Activated CD8-positive, alpha-beta memory T cell treated with anti-CD3 and anti-CD28 coated beads, Interleukin-2, amount 50 U/mL, for 1 hour (primary cell): ENCODE results near the gene NENF.
"Not testable (repeated sequence)": the region's sequence is repeated elsewhere in the genome, so short reads cannot be mapped to it uniquely, and the experiment has no call there.

Experiments
- DNase-seq: peaks from one replicate; pipeline ENCODE4 v3.0.0-alpha.2; 2020; ENCODE audit errors: extremely low read depth

NENF gene

DNA sequence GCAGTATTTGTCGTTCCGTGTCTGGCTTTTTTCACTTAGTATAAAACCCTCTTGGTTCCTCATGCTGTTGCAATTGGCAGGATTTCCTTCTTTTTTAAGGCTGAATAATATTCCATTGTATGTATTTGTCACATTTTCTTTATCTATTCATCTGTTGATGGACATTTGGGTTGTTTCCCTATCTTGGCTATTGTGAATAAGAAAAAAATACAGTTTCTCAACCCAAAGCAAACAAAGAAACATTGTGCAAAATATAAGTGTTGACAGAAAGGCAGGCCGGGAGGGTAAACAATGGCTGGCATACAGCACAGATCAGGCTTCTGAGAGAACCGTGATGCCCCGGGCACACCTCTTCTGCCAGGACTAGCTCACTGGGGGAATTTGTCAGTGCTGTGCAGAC, 26.9 kb downstream of the NENF start:
- no peak for DNase-seq

DNA sequence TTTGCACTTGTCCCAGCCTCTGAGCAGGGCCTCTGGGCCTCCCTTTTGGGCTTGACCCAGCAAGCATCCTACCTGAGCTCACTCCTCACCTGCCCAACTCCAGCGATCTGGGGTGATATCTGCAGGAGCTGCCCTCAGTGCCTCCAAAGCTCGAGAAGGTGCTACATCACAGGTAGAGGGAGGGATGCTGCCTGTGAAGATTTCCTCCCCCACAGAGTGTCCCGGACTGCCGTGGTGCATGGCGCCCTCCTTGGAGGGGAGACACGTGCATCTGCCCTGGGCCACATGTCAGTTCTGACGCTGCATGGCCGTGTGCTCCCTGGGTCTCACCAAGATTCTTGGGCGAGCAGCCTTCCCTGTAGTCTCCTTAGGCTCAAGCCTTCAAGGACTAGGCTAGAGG, 27.7 kb downstream of the NENF start:
- DNase-seq: no peak

DNA sequence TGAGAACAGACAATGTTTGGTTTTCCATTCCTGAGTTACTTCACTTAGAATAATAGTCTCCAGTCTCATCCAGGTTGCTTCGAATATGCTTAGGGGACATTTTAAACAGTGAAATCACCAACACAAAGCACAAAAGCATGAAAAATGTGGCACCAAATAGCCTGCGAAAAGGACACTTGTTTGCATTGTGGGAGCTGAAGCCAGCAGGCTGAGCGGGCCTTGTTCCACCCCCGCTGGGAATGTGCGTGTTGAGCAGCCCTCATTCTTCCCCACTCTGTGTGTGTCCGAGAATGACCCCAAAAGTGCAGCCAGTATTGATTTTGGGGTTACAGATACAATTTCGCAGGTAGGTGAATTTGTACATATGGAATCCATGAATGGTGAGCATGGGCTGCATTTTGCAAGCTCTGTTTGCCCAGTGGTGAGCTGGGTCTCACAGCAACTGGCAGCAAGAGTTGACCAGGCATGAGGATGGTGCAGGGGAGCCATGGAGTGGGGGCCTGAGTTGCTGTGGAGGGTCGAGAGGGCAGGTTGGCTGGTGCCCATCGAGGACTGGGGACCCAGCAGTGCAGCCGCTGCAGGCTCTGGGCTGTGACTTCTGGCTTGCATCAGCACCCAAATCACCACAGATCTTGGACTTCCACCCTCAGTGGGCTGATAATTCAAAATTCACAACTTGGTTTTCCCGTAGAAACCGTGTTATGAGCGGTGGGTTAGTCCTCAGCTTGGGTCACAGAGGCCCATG, 29.4 kb downstream of the NENF start:
- no peak for DNase-seq

DNA sequence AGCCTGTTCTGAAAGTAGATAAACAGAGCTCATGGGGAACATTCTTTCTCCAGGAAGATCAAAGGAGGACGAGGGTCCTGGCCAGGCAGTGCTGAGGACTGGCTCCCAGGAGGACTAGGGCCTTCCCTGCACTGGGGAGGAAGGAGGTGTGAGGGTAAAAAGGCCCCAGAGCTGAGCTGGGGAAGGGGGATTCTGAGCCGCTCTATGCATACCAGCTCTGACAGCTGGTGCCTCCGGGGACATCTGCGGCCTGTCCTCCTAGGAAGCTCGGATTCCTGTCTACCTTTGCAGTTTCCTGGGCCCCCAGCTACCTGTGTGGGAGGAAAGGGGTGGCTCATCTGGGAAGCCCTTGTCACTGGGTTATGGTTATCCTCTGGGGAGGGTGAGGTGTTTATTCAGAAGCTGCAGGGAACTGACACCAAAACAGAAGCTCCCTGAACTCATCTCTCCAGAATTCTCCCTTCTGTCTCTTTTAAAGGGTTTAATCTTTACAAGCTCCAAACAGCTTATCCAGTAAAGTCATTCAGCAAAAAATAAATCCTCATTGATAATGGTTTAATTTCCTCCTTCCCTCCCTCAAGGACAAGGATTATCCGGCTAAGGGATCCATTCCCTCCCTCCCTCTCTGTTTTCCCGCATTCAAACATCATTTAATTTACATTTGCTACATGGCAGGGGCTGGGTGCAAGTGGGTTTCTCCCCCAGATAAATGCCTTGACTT, 31.0 kb downstream of the NENF start:
- DNase-seq: no peak

DNA sequence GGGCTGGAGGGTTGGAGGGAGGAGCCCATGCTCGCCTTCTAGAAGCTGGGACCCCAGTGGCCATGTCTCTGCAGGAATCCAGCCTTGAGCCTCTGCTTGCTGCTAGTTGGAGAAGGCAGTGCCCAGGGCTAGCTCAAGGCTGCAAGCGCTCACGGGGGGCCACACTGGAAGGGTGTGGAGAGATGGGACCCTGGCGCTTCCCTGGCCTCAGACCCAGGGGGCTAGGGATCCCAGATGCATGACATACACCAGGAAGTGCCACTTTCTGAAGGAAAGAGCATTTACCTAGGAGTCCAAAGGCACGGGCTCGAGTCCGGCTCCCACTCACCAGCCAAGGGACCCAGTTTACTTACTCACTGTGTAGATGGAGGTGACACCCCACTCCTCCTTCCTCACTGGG, 32.6 kb downstream of the NENF start:
- DNase-seq: no peak

DNA sequence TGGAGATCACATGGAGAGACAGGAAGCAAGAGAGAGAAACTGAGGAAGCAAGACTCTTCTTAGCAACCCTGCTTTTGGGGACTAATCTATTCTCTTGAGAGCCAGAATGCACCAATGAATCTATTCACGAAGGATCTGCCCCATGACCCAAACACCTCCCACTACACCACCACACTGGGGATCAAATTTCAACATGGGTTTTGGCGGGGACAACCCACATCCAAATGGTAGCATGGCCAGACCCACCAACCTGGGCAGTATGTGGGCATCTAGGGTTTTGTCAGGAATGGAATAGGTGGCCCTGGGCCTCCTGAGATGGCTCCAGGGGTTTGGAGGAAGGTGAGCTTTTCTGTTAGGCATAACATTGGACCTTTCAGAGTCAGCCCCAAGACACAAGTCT, 33.7 kb downstream of the NENF start:
- no peak for DNase-seq

DNA sequence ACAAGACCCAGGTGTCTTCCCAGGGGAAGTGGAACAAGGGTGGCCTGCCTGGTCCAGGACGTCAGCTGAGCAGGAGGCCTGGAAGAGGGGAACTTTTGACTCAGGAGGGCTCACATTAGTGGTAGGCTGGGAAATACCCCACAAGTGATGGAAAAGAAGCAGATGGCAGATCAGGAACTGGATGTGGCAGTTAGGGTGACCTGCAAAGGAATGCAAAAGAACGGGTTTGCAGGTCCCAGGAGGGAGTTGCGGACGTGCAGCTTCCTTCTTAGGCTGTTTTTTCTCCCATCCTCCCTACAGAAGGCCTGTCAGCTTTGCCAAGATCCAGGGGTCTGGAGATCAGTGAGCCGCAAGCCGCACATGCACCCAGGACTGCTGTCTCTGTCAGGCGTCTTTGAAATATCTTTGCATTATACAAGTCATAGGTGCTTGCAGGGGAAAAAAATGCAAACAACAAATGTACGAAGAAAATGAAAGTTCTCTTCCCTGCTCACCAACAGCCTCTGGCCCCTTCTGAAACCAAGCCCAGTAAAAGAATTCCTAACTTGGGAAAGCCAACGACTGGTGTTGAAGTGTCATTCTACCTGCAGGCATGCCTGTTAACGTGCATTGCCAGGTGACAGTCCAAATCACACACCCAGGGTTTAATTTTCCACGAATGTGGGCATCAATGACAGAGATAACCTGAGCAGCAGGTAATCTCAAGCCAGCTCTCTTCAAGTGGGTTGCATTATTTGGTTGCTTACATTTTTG, 34.4 kb downstream of the NENF start:
- no peak for DNase-seq

DNA sequence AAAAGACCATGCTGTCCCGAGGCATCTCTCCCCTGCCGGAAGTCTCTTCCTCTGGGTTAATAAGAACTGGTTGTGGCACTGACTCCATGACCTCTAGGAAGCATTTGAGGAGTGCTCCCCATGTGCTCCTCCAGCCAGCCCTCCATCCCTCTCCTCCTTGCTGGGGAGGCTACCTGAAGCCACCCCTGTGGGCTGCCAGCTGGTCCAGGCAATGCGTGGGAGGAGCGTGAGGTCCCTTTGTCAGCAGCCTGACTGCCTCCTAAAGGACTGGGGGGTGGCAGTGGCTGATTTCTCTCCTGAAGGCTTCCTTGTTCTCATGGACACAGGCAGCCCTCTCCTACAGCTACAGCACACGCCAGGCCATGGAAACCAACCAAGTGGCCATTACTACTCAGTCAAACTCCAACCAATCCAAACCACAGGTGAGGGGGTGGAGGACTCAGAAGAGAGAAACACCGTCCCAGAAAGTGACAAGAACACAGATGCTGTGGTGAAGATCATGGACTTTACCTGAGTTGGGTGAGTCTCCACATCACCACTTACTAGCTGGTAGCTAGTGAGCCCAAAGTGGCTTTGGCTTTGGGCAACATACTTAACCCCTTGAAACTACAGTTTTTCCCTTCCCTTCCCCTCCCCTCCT, 35.2 kb downstream of the NENF start:
- no peak for DNase-seq

DNA sequence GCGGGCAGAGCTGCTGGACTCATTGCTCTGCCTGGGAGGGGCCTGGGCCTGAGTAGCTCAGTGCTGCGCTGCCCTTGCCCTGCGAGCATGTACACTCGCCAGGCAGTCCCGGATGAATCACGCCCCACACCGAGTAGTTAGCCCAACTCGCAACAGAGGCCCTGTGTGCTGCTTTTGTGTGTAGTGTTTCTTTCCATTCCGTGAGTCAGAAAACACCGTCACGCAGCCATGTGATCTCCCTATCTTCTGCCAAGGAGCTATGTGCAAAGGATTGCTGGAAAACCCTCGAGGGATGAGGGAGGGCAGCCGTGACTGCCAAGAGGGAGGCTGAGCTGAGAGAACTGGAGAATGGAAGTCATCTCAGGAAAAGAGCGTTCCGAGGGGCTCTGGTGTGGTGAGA, 37.3 kb downstream of the NENF start:
- DNase-seq: no peak

DNA sequence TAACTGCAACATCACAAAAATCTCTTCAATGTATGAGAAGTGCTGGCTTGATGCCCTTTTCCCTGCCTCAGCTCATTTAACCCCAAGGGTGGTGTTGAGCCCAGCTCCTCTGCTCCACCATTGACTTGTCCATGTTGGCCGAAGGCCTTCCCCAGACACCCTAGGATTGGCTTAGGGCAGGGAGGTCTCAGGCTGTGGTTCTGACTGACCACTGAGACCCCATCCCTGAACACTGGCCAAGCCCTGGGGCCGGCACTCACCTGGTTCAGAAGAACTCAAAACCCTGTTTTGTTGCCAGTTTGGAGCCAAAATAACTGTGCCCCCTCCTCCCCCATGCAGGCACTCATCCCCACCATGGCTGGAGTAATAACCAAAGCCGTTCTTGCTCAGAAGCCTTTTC, 38.6 kb downstream of the NENF start:
- DNase-seq: no peak

DNA sequence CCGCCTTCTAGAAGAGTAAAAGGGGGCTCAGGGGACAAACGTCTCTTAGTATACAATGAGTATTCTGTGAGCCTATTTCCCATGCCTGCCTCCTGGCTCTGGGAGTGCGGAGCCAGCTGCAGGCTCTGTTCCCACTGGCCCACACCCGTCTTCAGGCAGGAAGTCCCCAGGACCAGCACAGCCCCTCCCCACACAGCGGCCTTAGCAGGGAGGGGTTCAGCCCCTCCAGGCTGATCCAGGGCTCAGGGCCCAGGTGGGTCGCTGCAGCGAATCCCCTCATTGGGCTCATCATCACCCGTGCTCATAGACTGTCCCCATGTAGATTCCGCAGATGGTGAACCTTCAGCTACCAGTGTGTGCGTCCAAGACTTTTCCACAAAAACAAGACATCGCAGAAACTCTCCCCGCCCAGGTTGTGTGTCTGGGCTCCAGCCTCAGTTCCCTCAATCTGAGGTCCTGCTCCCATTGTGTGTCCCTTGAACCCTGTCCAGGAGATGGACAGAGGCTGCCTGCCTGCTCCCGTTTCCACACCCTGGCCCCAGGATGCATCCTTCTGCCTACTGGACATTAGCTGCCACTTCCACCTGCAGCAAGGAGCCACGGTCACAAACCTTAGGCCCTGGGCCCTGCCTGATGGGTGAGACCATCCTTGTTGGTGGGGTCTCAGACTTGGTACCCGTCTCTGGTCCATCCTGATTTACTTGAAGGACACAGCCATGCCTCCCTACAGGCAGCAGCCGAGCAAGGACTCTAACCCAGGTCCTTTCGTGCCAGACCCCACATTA, 39.4 kb downstream of the NENF start:
- DNase-seq: no peak

DNA sequence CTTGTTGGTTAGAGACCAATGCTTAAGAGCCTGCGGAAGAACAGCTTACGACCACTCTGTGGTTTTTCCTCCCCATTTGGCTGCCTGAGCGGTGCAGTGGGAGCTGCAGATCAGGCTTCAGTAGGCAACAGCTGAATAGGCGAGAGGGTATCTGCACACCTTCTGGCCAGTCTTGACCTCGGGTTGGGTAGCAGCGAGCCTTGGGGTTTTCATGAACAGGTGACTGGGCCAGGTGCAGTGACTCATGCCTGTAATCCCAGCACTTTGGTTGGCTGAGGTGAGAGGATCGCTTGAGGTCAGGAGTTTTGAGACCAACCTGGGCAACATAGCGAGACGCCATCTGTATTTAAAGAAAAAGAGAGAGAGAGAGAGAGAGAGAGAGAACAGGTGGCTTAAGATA, 41.0 kb downstream of the NENF start:
- DNase-seq: no peak

DNA sequence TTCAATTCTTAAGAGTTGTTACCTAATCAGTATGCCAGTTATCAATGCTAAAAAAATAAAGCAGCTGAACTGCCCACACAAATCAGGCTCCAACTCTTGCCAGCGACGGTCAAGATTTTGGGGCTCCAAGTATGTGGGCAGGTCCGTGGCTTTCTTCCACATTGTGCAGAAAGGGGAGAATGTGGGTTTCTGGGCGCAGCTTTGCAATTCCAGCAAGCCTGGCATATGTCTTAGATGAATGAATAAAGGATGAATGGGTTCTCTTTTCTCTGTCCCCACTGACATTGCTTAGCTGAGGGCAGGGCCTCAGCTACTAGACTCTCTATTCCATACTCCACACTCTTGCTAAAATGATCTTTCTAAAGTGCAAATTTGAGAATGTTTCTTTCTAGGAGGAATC, 42.4 kb downstream of the NENF start:
- DNase-seq: no peak

DNA sequence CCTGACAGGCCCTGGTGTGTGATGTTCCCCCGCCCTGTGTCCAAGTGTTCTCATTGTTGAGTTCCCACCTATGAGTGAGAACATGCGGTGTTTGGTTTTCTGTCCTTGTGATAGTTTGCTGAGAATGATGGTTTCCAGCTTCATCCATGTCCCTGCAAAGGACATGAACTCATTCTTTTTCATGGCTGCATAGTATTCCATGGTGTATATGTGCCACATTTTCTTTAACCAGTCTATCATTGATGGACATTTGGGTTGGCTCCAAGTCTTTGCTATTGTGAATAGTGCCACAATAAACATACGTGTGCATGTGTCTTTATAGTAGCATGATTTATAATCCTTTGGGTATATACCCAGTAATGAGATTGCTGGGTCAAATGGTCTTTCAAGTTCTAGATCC, 43.1 kb downstream of the NENF start:
- not testable (repeated sequence) for DNase-seq

DNA sequence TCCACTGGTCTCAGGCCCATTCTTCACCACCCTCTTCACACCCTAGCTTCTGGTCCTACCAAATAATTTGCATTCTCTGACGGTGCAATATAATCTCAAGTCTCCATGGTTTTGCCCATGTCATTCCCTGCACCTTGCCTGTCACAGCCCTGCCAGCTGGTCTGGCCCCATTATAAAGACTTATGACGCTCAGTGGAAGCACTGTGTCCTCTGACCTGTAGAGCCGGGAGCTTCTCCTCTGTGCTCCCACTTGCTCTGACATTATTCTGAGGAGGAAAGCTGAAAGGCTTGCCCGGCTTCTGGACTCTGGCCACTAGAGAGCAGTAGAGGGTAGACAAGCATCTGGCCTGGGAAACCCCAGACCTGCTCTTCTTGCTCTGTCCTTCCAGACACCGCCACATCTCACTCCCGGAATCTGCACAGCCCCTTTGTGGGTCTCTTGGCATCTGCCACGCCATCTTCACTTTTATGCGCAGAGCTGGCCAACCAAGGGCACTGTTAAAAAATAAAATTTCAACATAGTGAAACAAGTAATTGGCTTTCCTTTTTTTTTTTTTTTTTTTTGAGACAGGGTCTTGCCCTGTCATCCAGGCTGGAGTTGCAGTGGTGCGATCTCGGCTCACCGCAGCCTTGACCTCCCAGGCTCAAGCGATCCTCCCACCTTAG, 44.4 kb downstream of the NENF start:
- DNase-seq: peak; percentile 35

DNA sequence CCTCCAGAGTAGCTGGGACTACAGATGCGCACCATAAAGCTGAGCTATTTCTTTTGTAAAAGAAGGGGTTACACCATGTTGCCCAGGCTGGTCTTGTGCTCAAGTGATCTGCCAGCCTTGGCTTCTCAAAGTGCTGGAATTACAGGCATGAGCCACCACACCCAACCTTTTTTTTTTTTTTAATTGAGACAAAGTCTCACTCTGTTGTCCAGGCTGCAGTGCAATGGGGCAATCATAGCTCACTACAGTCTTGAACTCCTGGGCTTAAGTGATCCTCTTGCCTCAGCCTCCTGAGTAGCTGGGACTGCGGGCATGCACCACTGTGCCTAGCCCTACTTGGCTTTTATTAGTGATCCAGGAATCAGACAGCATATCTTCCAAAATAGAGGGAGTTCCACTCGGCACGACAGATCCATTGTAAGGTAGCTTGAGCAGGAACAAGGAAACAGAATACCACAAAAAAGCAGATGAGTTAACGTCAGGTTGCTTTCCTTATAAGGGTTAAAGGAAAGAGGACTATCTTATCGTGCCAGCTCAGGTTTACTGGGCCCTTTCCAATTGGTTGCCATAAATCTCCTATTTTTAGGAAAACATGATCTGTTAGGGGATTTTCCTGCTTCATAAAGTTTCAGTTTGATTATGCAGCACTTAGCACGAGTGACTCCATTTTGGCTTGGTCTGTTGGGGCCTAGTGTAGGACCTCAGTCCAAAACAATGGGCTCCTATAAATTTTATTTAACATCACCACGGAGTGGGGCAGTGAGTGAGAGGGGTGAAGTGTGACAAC, 45.2 kb downstream of the NENF start:
- DNase-seq: no peak

DNA sequence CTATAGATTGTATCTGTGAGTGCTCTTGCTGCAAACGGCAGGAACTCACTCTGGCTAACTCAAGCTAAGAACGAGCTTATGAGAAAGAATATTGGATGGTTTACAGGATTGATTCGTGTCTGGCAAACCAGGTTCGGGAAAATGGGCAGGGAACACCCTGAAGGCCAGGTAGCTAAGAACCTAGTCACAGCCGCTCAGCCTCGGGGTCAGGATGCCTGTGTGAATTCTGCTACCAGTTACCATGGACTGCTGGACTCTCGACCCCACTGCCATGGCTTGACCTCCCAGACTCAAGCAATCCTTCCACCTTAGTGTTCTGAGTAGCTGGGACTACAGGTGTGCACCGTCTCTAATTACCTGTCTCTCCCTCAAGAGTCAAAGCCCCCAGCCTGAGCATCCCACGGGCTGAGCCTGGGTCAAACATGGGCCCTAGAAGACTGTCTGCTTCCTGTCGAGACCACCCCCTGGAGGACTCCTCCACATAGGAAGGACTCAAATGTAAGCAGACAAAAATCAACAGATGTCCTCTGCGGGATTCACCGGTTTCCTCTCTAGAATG, 45.8 kb downstream of the NENF start:
- DNase-seq: no peak

DNA sequence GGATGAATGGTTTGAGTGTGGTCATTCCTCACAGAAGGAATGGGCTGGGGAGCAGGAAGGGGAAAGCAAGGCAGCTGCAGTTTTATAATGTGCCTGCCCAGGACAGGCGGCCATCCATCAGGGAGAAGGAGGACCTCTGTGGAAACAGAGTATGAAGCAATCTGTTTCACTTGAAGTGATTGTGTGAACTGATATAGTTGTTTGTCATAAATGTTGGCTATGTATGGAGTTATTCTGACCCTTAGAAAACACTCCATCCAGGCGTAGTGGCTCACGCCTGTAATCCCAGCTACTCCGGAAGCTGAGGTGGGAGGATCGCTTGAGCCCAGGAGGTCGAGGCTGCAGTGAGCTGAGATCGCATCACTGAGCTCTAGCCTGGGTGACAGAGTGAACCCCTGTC, 46.5 kb downstream of the NENF start:
- no peak for DNase-seq

DNA sequence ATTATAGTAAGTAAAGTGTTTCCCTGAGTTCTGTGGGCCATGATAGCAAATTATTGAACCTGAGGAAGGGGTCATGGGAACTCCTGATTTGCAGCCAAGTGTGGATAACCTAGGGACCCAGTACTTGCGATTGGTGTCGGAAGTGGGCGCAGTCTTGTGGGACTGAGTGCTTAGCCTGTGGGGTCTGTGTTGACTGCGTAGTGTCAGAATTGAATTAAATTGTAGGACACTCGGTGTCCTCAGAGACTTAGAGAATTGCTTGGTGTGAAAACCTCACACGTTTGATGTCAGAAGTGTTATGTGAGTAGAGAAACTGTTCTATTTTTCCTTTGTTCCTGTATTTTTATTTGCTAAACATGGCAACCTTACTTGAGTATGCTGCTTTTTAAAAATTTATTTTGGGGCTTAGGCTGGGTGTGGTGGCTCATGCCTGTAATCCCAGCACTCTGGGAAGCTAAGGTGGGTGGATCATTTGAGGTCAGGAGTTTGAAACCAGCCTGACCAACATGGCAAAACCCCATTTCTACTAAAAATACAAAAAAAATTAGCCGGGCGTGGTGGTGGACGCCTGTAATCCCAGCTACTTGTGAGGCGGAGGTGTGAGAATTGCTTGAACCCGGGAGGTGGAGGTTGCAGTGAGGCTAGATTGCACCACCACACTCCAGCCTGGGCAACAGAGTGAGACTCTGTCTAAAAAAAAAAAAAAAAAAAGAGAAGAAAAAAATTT, 48.2 kb downstream of the NENF start:
- DNase-seq: not testable (repeated sequence)
